K562 (cell line): Measurements from ENCODE around the gene MPDZ. TPM values are rescaled to one million over a fixed set of nuclear protein-coding genes. Genes with fewer than 3 reads are reported as not detected.

Source experiments
- BACH1 ChIP-seq: fragments of 200-800 bp; sonication (Bioruptor generic); IDR thresholded peaks from 2 replicates; pipeline ENCODE4 v1.6.1; 2016; ENCODE audit warnings: missing genetic modification characterization, missing compliant biosample characterization
- COPS2 ChIP-seq: fragments of 450-650 bp; conservative IDR thresholded peaks from 2 replicates; pipeline ENCODE4 v1.6.1; 2016; ENCODE audit warnings: mild to moderate bottlenecking, moderate library complexity
- ETV5 ChIP-seq: sonication (generic); formaldehyde crosslinking; IDR thresholded peaks from 2 replicates; pipeline ENCODE4 v1.4.0; 2020; ENCODE audit warnings: low read depth, mild to moderate bottlenecking, missing genetic modification reagents
- FOXM1 ChIP-seq, 2 experiments: fragments of 450-650 bp in 1 of 2; sonication (generic) in 1 of 2; formaldehyde crosslinking in 1 of 2; IDR thresholded peaks; 2 replicates each; pipeline versions ENCODE4 v1.6.1 to v1.9.0; 2017 to 2022; ENCODE audit warnings: low read depth in 2 of 2, mild to moderate bottlenecking in 2 of 2, missing genetic modification reagents in 1 of 2, moderate library complexity in 1 of 2
- HMG20B ChIP-seq: fragments of 250-450 bp; sonication (Bioruptor Pico); IDR thresholded peaks from 2 replicates; pipeline ENCODE4 v1.5.0; 2021; ENCODE audit warnings: mild to moderate bottlenecking
- MCM2 ChIP-seq: fragments of 450-650 bp; IDR thresholded peaks from 2 replicates; pipeline ENCODE4 v1.6.1; 2017; ENCODE audit warnings: low read depth, mild to moderate bottlenecking
- NUFIP1 ChIP-seq: fragments of 450-650 bp; IDR thresholded peaks from 2 replicates; pipeline ENCODE4 v1.6.1; 2018; ENCODE audit not compliant: partially characterized antibody
- RBM39 ChIP-seq: fragments of 200-400 bp; formaldehyde crosslinking; optimal IDR thresholded peaks from 2 replicates; pipeline ENCODE3; 2018; ENCODE audit warnings: low read depth, low read length
- SIN3A ChIP-seq, 2 experiments: fragments of 150-350 bp in 1 of 2; IDR thresholded peaks; 2 replicates each; pipeline ENCODE4 v1.6.1; 2011 to 2016; ENCODE audit warnings: borderline replicate concordance in 2 of 2, low read depth in 2 of 2, low read length in 2 of 2, mild to moderate bottlenecking in 2 of 2, moderate library complexity in 2 of 2; ENCODE audit not compliant: control insufficient read depth in 1 of 2
- SLC30A9 ChIP-seq: fragments of 250-450 bp; sonication (Bioruptor Pico); IDR thresholded peaks from 2 replicates; pipeline ENCODE4 v1.8.0; 2022; ENCODE audit warnings: mild to moderate bottlenecking, moderate library complexity
- SMAD1 ChIP-seq: fragments of 150-350 bp; IDR thresholded peaks from 2 replicates; pipeline ENCODE4 v1.6.1; 2014; ENCODE audit warnings: low read length, low read depth; ENCODE audit not compliant: partially characterized antibody
- SMARCB1 ChIP-seq: IDR thresholded peaks from 2 replicates; pipeline ENCODE4 v1.6.1; 2011; ENCODE audit warnings: improper control_type of control experiment, low read depth; ENCODE audit not compliant: insufficient read length
- TEAD1 ChIP-seq, 2 experiments: fragments of 450-650 bp in 1 of 2; sonication (generic) in 1 of 2; formaldehyde crosslinking; IDR thresholded peaks; 2 replicates each; pipeline versions ENCODE4 v1.4.0 to v1.8.0; 2020 to 2022; ENCODE audit warnings: mild to moderate bottlenecking in 2 of 2, missing genetic modification reagents in 1 of 2
- U2AF2 ChIP-seq: fragments of 200-400 bp; formaldehyde crosslinking; optimal IDR thresholded peaks from 2 replicates; pipeline ENCODE3; 2017; ENCODE audit warnings: low read depth, mild to moderate bottlenecking, low read length
- ZFP30 ChIP-seq: fragments of 250-450 bp; sonication (Bioruptor Pico); IDR thresholded peaks from 2 replicates; pipeline ENCODE4 v1.8.0; 2022; ENCODE audit warnings: moderate library complexity, mild to moderate bottlenecking, inconsistent platforms, borderline replicate concordance
- ZNF12 ChIP-seq: sonication (generic); formaldehyde crosslinking; IDR thresholded peaks from 2 replicates; pipeline ENCODE4 v1.4.0; 2020; ENCODE audit warnings: mild to moderate bottlenecking, missing genetic modification reagents
- ZNF133 ChIP-seq: fragments of 250-450 bp; sonication (Bioruptor Pico); IDR thresholded peaks from 2 replicates; pipeline ENCODE4 v1.4.0; 2020; ENCODE audit warnings: mild to moderate bottlenecking
- ZNF311 ChIP-seq: fragments of 250-450 bp; sonication (Bioruptor Pico); IDR thresholded peaks from 2 replicates; pipeline ENCODE4 v1.4.0; 2020; ENCODE audit warnings: mild to moderate bottlenecking, moderate library complexity
- ZNF316 ChIP-seq: fragments of 450-650 bp; IDR thresholded peaks from 2 replicates; pipeline ENCODE4 v1.6.1; 2016
- ZNF57 ChIP-seq: fragments of 450-650 bp; formaldehyde crosslinking; IDR thresholded peaks from 2 replicates; pipeline ENCODE4 v1.4.0; 2020; ENCODE audit warnings: mild to moderate bottlenecking, moderate library complexity
- ZSCAN29 ChIP-seq: fragments of 450-650 bp; IDR thresholded peaks from 2 replicates; pipeline ENCODE4 v1.6.1; 2017
- polyA plus RNA-seq, 8 experiments: library from polyadenylated mRNA; depleted of rRNA in 4 of 8; stranded (reverse) in 5 of 8; unstranded in 3 of 8; fragments of >200 nt; fragmentation: Nextera tagmentation in 2 of 8; fragmentation: Illumina TruSeq in 1 of 8; extraction: Ambion mirVana in 2 of 8; extraction: Trizol in 1 of 8; gene quantifications; 2 replicates each; pipeline versions ENCODE4 v1.2.1 to v1.2.3, GENCODE V29; 2011 to 2014; ENCODE audit warnings: inconsistent platforms in 1 of 8, missing spikeins in 1 of 8
- total RNA-seq, 7 experiments: library from RNA; depleted of rRNA in 6 of 7; stranded (reverse); fragments of >200 nt in 6 of 7; fragmentation: Illumina TruSeq in 2 of 7; extraction: Trizol in 2 of 7; gene quantifications; 2 replicates each; pipeline versions ENCODE4 v1.2.1 to v1.2.3, GENCODE V29; 2011 to 2021; ENCODE audit warnings: low replicate concordance in 1 of 7
- TF ChIP-seq, protein P1 (sequence below): fragments of 450-650 bp; IDR thresholded peaks from 2 replicates; pipeline ENCODE4 v1.6.1; 2016; ENCODE audit warnings: antibody characterized with exemption
- TF ChIP-seq, protein P2 (sequence below): fragments of 250-450 bp; sonication (Bioruptor Pico); IDR thresholded peaks from 2 replicates; pipeline ENCODE4 v1.5.0; 2022; ENCODE audit warnings: mild to moderate bottlenecking
- TF ChIP-seq, protein P3 (sequence below): fragments of 450-650 bp; IDR thresholded peaks from 2 replicates; pipeline ENCODE4 v1.6.1; 2014; ENCODE audit warnings: low read depth, mild to moderate bottlenecking, moderate library complexity, borderline replicate concordance

The MPDZ gene
- total and polyA plus RNA-seq, 9 of the 15 experiments (the other 6 are each of a cell fraction or from before 2014, with no cell fraction given) = 3.9 to 13.2 (median 5.7) TPM

DNA sequence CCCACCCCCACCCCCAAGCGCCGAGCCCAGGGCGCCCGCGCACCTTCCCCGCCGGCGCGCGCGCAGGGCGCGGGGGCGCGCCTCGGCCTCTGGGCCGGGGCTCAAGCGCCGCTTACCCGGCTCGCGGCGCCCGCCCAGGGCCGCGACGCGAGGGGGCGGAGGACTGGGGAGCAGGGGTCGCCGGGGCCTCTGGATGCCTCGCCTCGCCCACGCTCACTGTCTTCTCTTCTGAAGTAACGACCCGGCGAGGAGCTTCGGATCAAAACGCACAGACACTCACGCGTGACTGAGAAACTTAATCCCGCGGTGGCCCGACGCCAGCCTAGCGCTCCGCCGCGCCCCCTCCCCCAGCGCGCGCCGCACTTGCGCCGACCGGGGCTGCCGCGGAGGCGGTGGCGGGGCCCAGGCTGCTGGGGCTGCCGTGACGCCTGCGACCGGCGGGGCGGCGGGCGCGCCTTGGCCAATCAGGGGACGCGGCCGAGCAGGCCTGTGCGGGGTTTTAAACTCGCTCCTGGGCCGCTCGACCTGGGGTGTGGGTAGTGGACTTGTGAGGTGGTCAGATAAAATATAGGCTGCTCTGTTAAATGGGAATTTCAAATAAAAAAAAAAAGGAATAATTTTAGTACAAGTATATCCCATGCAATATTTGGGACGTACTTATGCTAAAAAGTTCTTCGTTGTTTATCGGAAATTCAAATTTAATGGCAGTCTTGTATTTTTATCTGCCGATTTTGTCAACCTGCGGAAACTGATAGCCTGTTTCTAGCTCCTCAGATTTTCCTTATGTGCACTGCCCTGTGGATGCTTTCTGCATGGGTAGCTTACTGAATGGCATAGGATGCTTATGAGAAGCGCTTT lies at the start of gene MPDZ (continued):
- no peak for TF ChIP-seq SMARCB1
- no peak for TF ChIP-seq HMG20B (CRISPR knock-in tag)
- TF ChIP-seq, protein P1, sequence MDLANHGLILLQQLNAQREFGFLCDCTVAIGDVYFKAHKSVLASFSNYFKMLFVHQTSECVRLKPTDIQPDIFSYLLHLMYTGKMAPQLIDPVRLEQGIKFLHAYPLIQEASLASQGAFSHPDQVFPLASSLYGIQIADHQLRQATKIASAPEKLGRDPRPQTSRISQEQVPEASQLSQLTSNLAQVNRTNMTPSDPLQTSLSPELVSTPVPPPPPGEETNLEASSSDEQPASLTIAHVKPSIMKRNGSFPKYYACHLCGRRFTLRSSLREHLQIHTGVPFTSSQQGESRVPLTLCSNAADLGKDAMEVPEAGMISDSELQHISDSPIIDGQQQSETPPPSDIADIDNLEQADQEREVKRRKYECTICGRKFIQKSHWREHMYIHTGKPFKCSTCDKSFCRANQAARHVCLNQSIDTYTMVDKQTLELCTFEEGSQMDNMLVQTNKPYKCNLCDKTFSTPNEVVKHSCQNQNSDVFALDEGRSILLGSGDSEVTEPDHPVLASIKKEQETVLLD = no peak
- TF ChIP-seq RBM39 = no peak
- TF ChIP-seq SMAD1 = no peak
- no peak for TF ChIP-seq BACH1
- no peak for TF ChIP-seq ZNF57 (CRISPR knock-in tag)
- no peak for TF ChIP-seq SLC30A9 (CRISPR knock-in tag)
- no peak for TF ChIP-seq MCM2
- TF ChIP-seq ZNF316 = no peak
- no peak for TF ChIP-seq ZNF311 (CRISPR knock-in tag)
- TF ChIP-seq, protein P2, sequence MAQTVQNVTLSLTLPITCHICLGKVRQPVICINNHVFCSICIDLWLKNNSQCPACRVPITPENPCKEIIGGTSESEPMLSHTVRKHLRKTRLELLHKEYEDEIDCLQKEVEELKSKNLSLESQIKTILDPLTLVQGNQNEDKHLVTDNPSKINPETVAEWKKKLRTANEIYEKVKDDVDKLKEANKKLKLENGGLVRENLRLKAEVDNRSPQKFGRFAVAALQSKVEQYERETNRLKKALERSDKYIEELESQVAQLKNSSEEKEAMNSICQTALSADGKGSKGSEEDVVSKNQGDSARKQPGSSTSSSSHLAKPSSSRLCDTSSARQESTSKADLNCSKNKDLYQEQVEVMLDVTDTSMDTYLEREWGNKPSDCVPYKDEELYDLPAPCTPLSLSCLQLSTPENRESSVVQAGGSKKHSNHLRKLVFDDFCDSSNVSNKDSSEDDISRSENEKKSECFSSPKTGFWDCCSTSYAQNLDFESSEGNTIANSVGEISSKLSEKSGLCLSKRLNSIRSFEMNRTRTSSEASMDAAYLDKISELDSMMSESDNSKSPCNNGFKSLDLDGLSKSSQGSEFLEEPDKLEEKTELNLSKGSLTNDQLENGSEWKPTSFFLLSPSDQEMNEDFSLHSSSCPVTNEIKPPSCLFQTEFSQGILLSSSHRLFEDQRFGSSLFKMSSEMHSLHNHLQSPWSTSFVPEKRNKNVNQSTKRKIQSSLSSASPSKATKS (CRISPR knock-in tag) = no peak
- TF ChIP-seq ETV5 (CRISPR knock-in tag) = no peak
- TF ChIP-seq ZNF12 (CRISPR knock-in tag) = no peak
- no peak for TF ChIP-seq ZFP30 (CRISPR knock-in tag)
- TF ChIP-seq SIN3A (IDR thresholded peaks at IDR 0.05; ENCODE audit: borderline replicate concordance in 2 of 2, control insufficient read depth in 1 of 2, low read depth in 2 of 2, low read length in 2 of 2) = no peak
- TF ChIP-seq ZNF133 (CRISPR knock-in tag) = no peak
- no peak for TF ChIP-seq NUFIP1
- no peak for TF ChIP-seq FOXM1 (IDR thresholded peaks at IDR 0.05; ENCODE audit: low read depth)
- TF ChIP-seq FOXM1 (CRISPR knock-in tag; IDR thresholded peaks at IDR 0.05; ENCODE audit: low read depth) = no peak
- TF ChIP-seq COPS2 = no peak
- no peak for TF ChIP-seq U2AF2
- TF ChIP-seq ZSCAN29 = no peak
- no peak for TF ChIP-seq TEAD1 (CRISPR knock-in tag; IDR thresholded peaks at IDR 0.05)
- TF ChIP-seq, protein P3, sequence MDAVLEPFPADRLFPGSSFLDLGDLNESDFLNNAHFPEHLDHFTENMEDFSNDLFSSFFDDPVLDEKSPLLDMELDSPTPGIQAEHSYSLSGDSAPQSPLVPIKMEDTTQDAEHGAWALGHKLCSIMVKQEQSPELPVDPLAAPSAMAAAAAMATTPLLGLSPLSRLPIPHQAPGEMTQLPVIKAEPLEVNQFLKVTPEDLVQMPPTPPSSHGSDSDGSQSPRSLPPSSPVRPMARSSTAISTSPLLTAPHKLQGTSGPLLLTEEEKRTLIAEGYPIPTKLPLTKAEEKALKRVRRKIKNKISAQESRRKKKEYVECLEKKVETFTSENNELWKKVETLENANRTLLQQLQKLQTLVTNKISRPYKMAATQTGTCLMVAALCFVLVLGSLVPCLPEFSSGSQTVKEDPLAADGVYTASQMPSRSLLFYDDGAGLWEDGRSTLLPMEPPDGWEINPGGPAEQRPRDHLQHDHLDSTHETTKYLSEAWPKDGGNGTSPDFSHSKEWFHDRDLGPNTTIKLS = no peak; the same call in 1 of the 2 replicates
